Fibroblast of lung (primary cell): Measurements from ENCODE around the gene SLX4.

Experiments
- CTCF ChIP-seq, 2 donors: IDR thresholded peaks in 1 of 2; conservative IDR thresholded peaks in 1 of 2; 1 replicate in 1 of 2; 2 replicates in 1 of 2; pipeline ENCODE4 v1.5.1; 2011 to 2012; ENCODE audit warnings: low read length in 2 of 2, control low read depth in 1 of 2, inconsistent platforms in 1 of 2, low read depth in 1 of 2, mild to moderate bottlenecking in 1 of 2
- EZH2 ChIP-seq: IDR thresholded peaks from 2 replicates; pipeline ENCODE4 v1.5.1; 2012; ENCODE audit warnings: low read length, control low read depth, mild to moderate bottlenecking; ENCODE audit errors: missing control alignments

DNA sequence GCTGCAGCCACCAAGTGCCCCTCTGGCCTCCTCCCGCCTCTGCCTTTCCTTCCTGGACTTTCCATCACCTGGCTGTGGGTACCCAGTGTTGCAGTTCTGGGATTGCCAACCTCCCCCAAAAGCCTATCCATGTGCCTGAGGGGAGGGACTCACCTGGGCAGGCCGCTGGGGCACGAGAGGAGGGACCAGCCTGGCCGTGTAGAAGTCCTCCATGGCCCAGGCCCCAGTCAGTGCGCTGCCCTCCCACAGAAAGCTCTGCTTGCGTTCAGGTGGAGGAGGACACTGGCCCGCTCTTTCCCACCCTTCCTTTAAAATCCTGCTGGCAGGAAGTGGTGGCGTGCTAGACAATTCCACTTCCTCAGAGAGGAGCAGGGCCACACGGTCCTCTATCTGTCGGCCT lies 14.2 kb downstream of the SLX4 start:
- TF ChIP-seq EZH2 (no peak), CTCF (conservative IDR thresholded peaks at IDR 0.05 in 1 of 2, IDR thresholded peaks at IDR 0.05 in 1 of 2; ENCODE audit: low read depth in 1 of 2, low read length in 2 of 2) (no peak)
